WERI-Rb-1 (cell line): ENCODE results near the gene TXNRD1.

Source experiments
- DNase-seq: peaks from one replicate; pipeline ENCODE4 v3.0.0-alpha.2; 2020
- H3K27ac ChIP-seq: fragments of 250-450 bp; sonication (Bioruptor Pico); 2 replicates; pipeline ENCODE4 v1.5.1; 2020; ENCODE audit warnings: mild to moderate bottlenecking, moderate library complexity
- H3K27me3 ChIP-seq: fragments of 250-450 bp; sonication (Bioruptor Pico); 2 replicates; pipeline ENCODE4 v1.5.1; 2021; ENCODE audit warnings: mild to moderate bottlenecking, low read depth, moderate library complexity; ENCODE audit not compliant: insufficient read depth, severe bottlenecking
- H3K36me3 ChIP-seq: fragments of 250-450 bp; sonication (Bioruptor Pico); 2 replicates; pipeline ENCODE4 v1.5.1; 2020; ENCODE audit warnings: mild to moderate bottlenecking, moderate library complexity
- H3K4me3 ChIP-seq: 2 replicates; pipeline ENCODE4 v1.5.1; 2011; ENCODE audit warnings: low read depth, mild to moderate bottlenecking, control low read depth, low read length
- H3K9me3 ChIP-seq: fragments of 250-450 bp; sonication (Bioruptor Pico); 2 replicates; pipeline ENCODE4 v1.5.1; 2021; ENCODE audit warnings: mild to moderate bottlenecking, moderate library complexity; ENCODE audit not compliant: severe bottlenecking
- CTCF ChIP-seq: IDR thresholded peaks from 2 replicates; pipeline ENCODE4 v1.5.1; 2011; ENCODE audit warnings: low read depth, mild to moderate bottlenecking, control low read depth, inconsistent platforms, low read length

The TXNRD1 gene

GRCh38 chr12:104180374-104180773 lies 35.2 kb upstream of the TXNRD1 start:
- TF ChIP-seq CTCF: no peak
- no peak for DNase-seq
- Histone ChIP-seq H3K9me3 (peaks cover 5% of the 10 kb centered on the region), H3K27ac (no peak overlapping the region), H3K27me3 (no peaks in the 10 kb centered on the region), H3K4me3 (no peak overlapping the region), H3K36me3 (no peaks in the 10 kb centered on the region)

GRCh38 chr12:104181313-104181712 lies 34.3 kb upstream of the TXNRD1 start:
- no peak for TF ChIP-seq CTCF

GRCh38 chr12:104182144-104182543 lies 33.4 kb upstream of the TXNRD1 start:
- DNase-seq: no peak
- no peak for TF ChIP-seq CTCF
- Histone ChIP-seq H3K4me3 (no peak overlapping the region), H3K27me3 (no peaks in the 10 kb centered on the region), H3K27ac (no peak overlapping the region), H3K9me3 (peaks cover 5% of the 10 kb centered on the region), H3K36me3 (no peaks in the 10 kb centered on the region)

More at GRCh38 chr12:104181313-104181712, 34.3 kb upstream of the TXNRD1 start:
- H3K36me3 ChIP-seq: no peaks in the 10 kb centered on the region
- no peak for DNase-seq
- H3K4me3 ChIP-seq: no peak overlapping the region
- no peak overlapping the region for H3K27ac ChIP-seq
- H3K27me3 ChIP-seq: no peaks in the 10 kb centered on the region
- peaks cover 5% of the 10 kb centered on the region for H3K9me3 ChIP-seq

GRCh38 chr12:104182621-104183378 lies 32.8 kb upstream of the TXNRD1 start:
- H3K9me3 ChIP-seq: peaks cover 5% of the 10 kb centered on the region
- no peak for DNase-seq
- H3K36me3 ChIP-seq: no peaks in the 10 kb centered on the region
- no peaks in the 10 kb centered on the region for H3K27me3 ChIP-seq
- H3K4me3 ChIP-seq: no peak overlapping the region
- no peak for TF ChIP-seq CTCF
- H3K27ac ChIP-seq: no peak overlapping the region

GRCh38 chr12:104183443-104183842 lies 32.1 kb upstream of the TXNRD1 start:
- TF ChIP-seq CTCF: no peak
- Histone ChIP-seq H3K27me3 (no peaks in the 10 kb centered on the region), H3K27ac (no peak overlapping the region), H3K36me3 (no peaks in the 10 kb centered on the region), H3K9me3 (peaks cover 5% of the 10 kb centered on the region), H3K4me3 (no peak overlapping the region)
- no peak for DNase-seq
